ENCODE measurements around the gene KDSR. TPM values are rescaled to one million over a fixed set of nuclear protein-coding genes. Genes with fewer than 3 reads are reported as not detected.

The KDSR gene
- total RNA-seq, 1 donor from 2014 or later = 50.2 TPM

DNA sequence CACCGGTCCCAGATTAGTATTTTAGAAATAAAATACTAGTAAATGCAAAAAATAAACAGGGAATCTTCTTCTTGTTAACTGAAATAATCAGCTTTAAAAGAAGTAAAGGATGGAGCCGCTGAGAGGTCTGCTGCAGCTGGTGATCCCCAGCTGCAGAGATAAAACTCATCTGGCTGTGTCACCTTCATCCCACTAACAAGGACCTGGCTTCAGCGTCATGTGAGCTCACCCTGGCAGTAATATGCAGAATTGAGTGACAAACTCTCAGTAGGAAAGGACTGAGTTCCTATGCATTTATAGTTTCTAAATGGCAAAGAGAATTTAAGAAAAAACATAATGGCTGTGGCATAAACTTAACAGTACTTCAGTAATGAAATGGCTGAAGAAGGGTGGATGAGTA is 27.9 kb upstream of the KDSR start:
- TF ChIP-seq, protein P1, sequence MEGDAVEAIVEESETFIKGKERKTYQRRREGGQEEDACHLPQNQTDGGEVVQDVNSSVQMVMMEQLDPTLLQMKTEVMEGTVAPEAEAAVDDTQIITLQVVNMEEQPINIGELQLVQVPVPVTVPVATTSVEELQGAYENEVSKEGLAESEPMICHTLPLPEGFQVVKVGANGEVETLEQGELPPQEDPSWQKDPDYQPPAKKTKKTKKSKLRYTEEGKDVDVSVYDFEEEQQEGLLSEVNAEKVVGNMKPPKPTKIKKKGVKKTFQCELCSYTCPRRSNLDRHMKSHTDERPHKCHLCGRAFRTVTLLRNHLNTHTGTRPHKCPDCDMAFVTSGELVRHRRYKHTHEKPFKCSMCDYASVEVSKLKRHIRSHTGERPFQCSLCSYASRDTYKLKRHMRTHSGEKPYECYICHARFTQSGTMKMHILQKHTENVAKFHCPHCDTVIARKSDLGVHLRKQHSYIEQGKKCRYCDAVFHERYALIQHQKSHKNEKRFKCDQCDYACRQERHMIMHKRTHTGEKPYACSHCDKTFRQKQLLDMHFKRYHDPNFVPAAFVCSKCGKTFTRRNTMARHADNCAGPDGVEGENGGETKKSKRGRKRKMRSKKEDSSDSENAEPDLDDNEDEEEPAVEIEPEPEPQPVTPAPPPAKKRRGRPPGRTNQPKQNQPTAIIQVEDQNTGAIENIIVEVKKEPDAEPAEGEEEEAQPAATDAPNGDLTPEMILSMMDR (conservative IDR thresholded peaks at IDR 0.05) = no peak
- Mint-ChIP-seq H3K4me1 (ENCODE audit: unreplicated experiment) (no peaks in the 10 kb centered on the region), H3K27ac (no peak overlapping the region), H3K4me3 (no peak overlapping the region), H3K9me3 (no peaks in the 10 kb centered on the region), H3K36me3 (peaks cover 14% of the 10 kb centered on the region), H3K27me3 (no peaks in the 10 kb centered on the region)
- no peak for DNase-seq (ENCODE audit: extremely low spot score, unreplicated experiment)

DNA sequence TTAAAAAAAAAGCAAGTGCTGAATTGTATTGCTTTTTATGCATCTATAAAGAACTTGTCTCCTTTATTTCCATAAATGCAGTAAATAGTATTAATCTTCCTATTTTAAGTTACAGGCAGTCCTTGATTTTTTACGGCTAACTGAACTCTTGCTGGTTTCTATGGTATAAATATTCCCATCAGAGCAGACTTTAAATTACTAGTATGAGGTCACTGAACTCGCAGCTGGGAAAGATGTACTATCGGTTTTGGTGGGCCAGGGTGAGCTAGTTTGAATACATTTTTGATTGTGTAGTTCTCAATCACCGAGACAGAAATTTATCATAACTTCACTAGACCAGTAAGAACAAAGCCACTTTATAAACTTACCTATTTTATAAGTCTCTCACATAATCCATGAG is 20.9 kb upstream of the KDSR start:
- no peaks in the 10 kb centered on the region for H3K9me3 Mint-ChIP-seq
- H3K36me3 Mint-ChIP-seq = peaks cover 22% of the 10 kb centered on the region
- DNase-seq (ENCODE audit: extremely low spot score, unreplicated experiment) = no peak
- no peak overlapping the region for H3K27ac Mint-ChIP-seq
- no peaks in the 10 kb centered on the region for H3K27me3 Mint-ChIP-seq
- no peak overlapping the region for H3K4me3 Mint-ChIP-seq
- no peaks in the 10 kb centered on the region for H3K4me1 Mint-ChIP-seq (ENCODE audit: unreplicated experiment)
- TF ChIP-seq, protein P1 (conservative IDR thresholded peaks at IDR 0.05) = no peak

DNA sequence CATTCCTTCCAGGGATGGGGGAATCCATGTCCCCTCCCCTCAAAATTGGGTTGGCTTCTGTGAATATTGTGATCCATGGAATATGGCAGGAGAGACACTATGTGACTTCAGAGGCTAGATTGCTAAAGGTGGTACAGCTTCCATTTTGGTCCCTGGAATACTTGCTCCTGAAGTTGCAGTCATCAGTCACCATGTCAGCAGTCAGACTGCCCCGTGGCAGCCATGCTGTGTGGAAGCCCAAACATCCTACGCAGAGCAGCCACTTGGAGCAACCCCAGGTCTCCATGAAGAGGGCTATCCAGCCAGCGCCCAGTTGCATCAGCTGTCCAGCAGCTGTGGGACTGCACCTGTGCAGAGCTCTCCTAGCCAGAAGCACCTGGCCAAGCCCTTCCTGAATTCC is 15.8 kb upstream of the KDSR start:
- H3K27me3 Mint-ChIP-seq = no peaks in the 10 kb centered on the region
- H3K4me1 Mint-ChIP-seq (ENCODE audit: unreplicated experiment) = no peaks in the 10 kb centered on the region
- no peak overlapping the region for H3K4me3 Mint-ChIP-seq
- no peak overlapping the region for H3K27ac Mint-ChIP-seq
- TF ChIP-seq, protein P1 (conservative IDR thresholded peaks at IDR 0.05) = no peak
- H3K36me3 Mint-ChIP-seq = peaks cover 6% of the 10 kb centered on the region
- DNase-seq (ENCODE audit: extremely low spot score, unreplicated experiment) = no peak
- H3K9me3 Mint-ChIP-seq = no peaks in the 10 kb centered on the region

GRCh38 chr18:63379639-63379962 is 12.6 kb upstream of the KDSR start:
- Mint-ChIP-seq H3K27ac (no peak overlapping the region), H3K36me3 (peaks cover 9% of the 10 kb centered on the region), H3K4me3 (no peak overlapping the region), H3K9me3 (peaks cover 5% of the 10 kb centered on the region), H3K4me1 (ENCODE audit: unreplicated experiment) (no peaks in the 10 kb centered on the region), H3K27me3 (no peaks in the 10 kb centered on the region)
- no peak for DNase-seq (ENCODE audit: extremely low spot score, unreplicated experiment)
- TF ChIP-seq, protein P1 (conservative IDR thresholded peaks at IDR 0.05) = no peak

DNA sequence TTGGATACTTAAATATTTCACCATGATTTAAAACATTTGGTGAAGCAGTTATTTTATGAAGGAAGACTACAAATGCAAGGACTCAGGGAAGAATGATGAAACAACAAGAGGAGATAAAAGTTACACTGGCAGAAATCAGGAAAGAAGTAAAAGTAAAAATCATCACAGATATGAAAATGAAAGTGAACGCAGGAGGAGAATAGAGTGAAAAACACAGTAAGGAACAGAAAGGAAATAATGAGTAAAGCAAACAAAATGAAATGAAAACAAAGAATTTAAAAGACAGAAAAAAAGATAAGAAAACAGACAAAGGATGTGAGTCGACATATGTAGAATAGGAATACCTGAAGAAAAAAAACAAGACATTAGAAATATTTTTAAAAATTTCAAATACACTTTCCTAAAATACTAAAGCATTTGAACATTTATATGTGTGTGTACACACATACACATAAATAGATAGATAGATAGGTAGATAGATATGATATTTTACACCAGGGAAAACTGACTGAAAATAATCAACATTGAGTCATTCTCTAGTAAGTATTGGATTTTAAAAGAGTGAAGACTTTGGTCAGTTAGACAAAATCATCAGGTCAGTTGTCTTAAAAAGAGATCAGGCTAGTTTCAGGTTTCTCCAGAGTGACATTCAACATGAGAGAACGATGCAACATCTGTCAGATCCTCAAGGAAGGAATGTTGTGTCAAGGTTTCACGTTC is 12.1 kb upstream of the KDSR start:
- peaks cover 5% of the 10 kb centered on the region for H3K9me3 Mint-ChIP-seq
- H3K4me3 Mint-ChIP-seq = no peak overlapping the region
- TF ChIP-seq, protein P1 (conservative IDR thresholded peaks at IDR 0.05) = no peak
- H3K27me3 Mint-ChIP-seq = no peaks in the 10 kb centered on the region
- no peak for DNase-seq (ENCODE audit: extremely low spot score, unreplicated experiment)
- H3K36me3 Mint-ChIP-seq = peaks cover 9% of the 10 kb centered on the region
- no peak overlapping the region for H3K27ac Mint-ChIP-seq
- H3K4me1 Mint-ChIP-seq (ENCODE audit: unreplicated experiment) = no peaks in the 10 kb centered on the region

All from type B pancreatic cell (in vitro differentiated cells).